AG04450 (cell line): ENCODE data around the gene SLCO1A2. TPM values are rescaled to one million over a fixed set of nuclear protein-coding genes. Genes with fewer than 3 reads are reported as not detected.

Source experiments
- CTCF ChIA-PET: fragments of 300-600, 350-600 bp; formaldehyde crosslinking; extraction: SDS; loops from one replicate; lab custom pipeline; 2022; ENCODE audit warnings: antibody characterized with exemption, inconsistent platforms; lab: Charles Lee
- POLR2A ChIA-PET: fragments of 350-600 bp; formaldehyde crosslinking; extraction: SDS; loops from one replicate; lab custom pipeline; 2021; ENCODE audit warnings: antibody characterized with exemption, inconsistent platforms; lab: Yijun Ruan, JAX
- DNase-seq: peaks from one replicate; pipeline ENCODE4 v3.0.0-alpha.2; 2011; ENCODE audit warnings: low read depth, low spot score
- H3K27ac ChIP-seq: one replicate; pipeline ENCODE4 v1.5.1; 2012; ENCODE audit warnings: low read depth, low read length, control low read depth
- H3K27me3 ChIP-seq: one replicate; pipeline ENCODE4 v1.6.0; 2012; ENCODE audit warnings: low read length; ENCODE audit not compliant: control insufficient read depth, insufficient read depth
- H3K4me3 ChIP-seq: 2 replicates; pipeline ENCODE4 v1.5.1; 2011; ENCODE audit warnings: mild to moderate bottlenecking, low read depth, low read length, control low read depth
- H3K9me3 ChIP-seq: 2 replicates; pipeline ENCODE4 v1.5.1; 2012; ENCODE audit warnings: low read length; ENCODE audit not compliant: control insufficient read depth, insufficient read depth
- CTCF ChIP-seq: IDR thresholded peaks from 2 replicates; pipeline ENCODE4 v1.5.1; 2011; ENCODE audit warnings: low read depth, low read length, control low read depth, inconsistent platforms
- polyA plus RNA-seq: library from polyadenylated mRNA; depleted of rRNA; stranded (reverse); fragments of >200 nt; gene quantifications from 2 replicates; pipeline ENCODE4 v1.2.3, GENCODE V29; 2011

Gene SLCO1A2
- polyA plus RNA-seq, 1 experiment = not detected

- H3K4me3 ChIP-seq = no peak overlapping the region
- ChIA-PET CTCF (interaction anchor here (0.7 kb wide), 1 partner anchor 835 kb away, joined by 4 read pairs; no protein-coding TSS in a partner anchor), POLR2A (no interaction called here)
- no peak for DNase-seq
- H3K27ac ChIP-seq = no peak overlapping the region
- no peak for TF ChIP-seq CTCF
- no peaks in the 10 kb centered on the region for H3K27me3 ChIP-seq
- no peaks in the 10 kb centered on the region for H3K9me3 ChIP-seq
These were observed 18.8 kb upstream of the SLCO1A2 start for GRCh38 chr12:21353487-21353886.

GRCh38 chr12:21350975-21351374, 16.3 kb upstream of the SLCO1A2 start:
- Histone ChIP-seq H3K27me3 (no peaks in the 10 kb centered on the region), H3K27ac (no peak overlapping the region), H3K9me3 (no peaks in the 10 kb centered on the region), H3K4me3 (no peak overlapping the region)
- no peak for TF ChIP-seq CTCF
- ChIA-PET POLR2A (no interaction called here), CTCF (no interaction called here)
- no peak for DNase-seq

- ChIA-PET POLR2A (no interaction called here), CTCF (no interaction called here)
- no peak for TF ChIP-seq CTCF
- no peak overlapping the region for H3K27ac ChIP-seq
- H3K4me3 ChIP-seq = no peak overlapping the region
- DNase-seq = no peak
- H3K9me3 ChIP-seq = no peaks in the 10 kb centered on the region
- no peaks in the 10 kb centered on the region for H3K27me3 ChIP-seq
These were observed 12.0 kb upstream of the SLCO1A2 start for GRCh38 chr12:21346542-21347205.

GRCh38 chr12:21343636-21344035, 8.9 kb upstream of the SLCO1A2 start:
- ChIA-PET POLR2A (no interaction called here), CTCF (no interaction called here)
- no peak for TF ChIP-seq CTCF

GRCh38 chr12:21341769-21342168, 7.1 kb upstream of the SLCO1A2 start:
- Histone ChIP-seq H3K27ac (no peak overlapping the region), H3K27me3 (no peaks in the 10 kb centered on the region), H3K9me3 (no peaks in the 10 kb centered on the region), H3K4me3 (no peak overlapping the region)
- TF ChIP-seq CTCF = no peak
- DNase-seq = no peak
- ChIA-PET POLR2A (no interaction called here), CTCF (no interaction called here)

More at GRCh38 chr12:21343636-21344035, 8.9 kb upstream of the SLCO1A2 start:
- H3K9me3 ChIP-seq = no peaks in the 10 kb centered on the region
- no peak overlapping the region for H3K4me3 ChIP-seq
- no peak overlapping the region for H3K27ac ChIP-seq
- DNase-seq = no peak
- H3K27me3 ChIP-seq = no peaks in the 10 kb centered on the region
